ENCODE data around the gene NTHL1. TPM values are rescaled to one million over a fixed set of nuclear protein-coding genes. Genes with fewer than 3 reads are reported as not detected.

Gene NTHL1
- total and polyA plus RNA-seq, 9 of the 15 experiments (the other 6 are each of a cell fraction or from before 2014, with no cell fraction given) = 1.1 to 58.8 (median 17.6) TPM

DNA sequence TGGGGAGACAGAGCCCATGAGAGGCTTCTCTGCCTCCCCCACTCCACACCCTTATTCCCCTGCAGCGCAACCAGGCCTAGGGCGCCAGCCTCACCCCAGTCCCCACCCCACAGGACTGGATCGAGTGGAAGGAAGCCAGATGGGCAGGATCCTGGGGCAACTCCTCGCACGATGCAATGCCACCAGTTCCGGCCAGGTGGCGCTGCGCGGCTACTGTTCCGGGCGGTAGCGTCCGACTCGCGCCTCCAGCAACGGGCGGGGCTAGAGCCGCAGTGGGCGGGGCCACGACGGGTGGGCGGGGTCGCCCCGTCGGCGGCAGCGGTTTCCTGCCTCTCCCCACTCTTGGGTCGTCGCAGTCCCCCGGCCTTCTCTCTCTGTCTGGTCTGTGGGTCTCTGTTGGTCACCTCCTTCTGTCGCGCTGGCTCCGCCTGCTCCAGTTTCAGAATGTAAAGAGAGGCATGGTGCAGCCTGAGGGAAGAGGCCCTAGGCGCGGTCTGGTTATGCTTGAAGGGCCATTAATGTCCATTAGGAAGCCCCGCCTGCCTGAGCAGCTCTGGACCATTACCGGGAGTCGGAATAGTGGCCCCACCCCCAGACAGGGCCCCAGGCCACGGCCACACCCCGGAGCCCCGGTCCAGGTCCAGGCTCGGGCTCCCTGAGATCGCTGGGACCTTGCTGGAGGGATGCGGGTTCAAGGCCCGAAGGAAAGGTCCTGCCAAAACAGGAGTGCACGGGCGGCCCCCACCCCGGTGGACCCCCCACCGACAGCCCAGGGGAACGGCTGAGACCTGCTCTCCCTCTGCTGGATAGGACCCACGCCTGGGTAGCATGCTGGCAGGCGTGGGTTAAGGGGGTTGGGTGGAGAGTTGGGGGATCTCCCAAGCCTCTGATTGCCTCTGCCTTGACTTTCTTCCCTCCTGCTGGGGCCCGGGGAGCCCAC, 24.3 kb downstream of the NTHL1 start (continued):
- TF ChIP-seq, protein P1, sequence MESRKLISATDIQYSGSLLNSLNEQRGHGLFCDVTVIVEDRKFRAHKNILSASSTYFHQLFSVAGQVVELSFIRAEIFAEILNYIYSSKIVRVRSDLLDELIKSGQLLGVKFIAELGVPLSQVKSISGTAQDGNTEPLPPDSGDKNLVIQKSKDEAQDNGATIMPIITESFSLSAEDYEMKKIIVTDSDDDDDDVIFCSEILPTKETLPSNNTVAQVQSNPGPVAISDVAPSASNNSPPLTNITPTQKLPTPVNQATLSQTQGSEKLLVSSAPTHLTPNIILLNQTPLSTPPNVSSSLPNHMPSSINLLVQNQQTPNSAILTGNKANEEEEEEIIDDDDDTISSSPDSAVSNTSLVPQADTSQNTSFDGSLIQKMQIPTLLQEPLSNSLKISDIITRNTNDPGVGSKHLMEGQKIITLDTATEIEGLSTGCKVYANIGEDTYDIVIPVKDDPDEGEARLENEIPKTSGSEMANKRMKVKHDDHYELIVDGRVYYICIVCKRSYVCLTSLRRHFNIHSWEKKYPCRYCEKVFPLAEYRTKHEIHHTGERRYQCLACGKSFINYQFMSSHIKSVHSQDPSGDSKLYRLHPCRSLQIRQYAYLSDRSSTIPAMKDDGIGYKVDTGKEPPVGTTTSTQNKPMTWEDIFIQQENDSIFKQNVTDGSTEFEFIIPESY (CRISPR knock-in tag; IDR thresholded peaks at IDR 0.05) = peak; percentile 63
- TF ChIP-seq SAFB2 (IDR thresholded peaks at IDR 0.05; ENCODE audit: borderline replicate concordance, low read depth, low read length, severe bottlenecking) (no peak), BACH1 (tag; IDR thresholded peaks at IDR 0.05) (no peak), ZEB2 (IDR thresholded peaks at IDR 0.05) (no peak), NEUROD1 (IDR thresholded peaks at IDR 0.05; ENCODE audit: borderline replicate concordance, low read depth, low read length, partially characterized antibody) (peak; percentile 53), SRF (CRISPR knock-in tag; IDR thresholded peaks at IDR 0.05) (peak in 1 of 2 experiments; percentile 65; a peak in 1 of 4 replicates), THRA (IDR thresholded peaks at IDR 0.05) (no peak), SP1 (CRISPR knock-in tag; IDR thresholded peaks at IDR 0.05) (peak; percentile 99), HDGF (IDR thresholded peaks at IDR 0.05) (peak; percentile 57; the same call in 1 of the 2 replicates), POLR3A (IDR thresholded peaks at IDR 0.05; ENCODE audit: borderline replicate concordance, extremely low read depth, insufficient read depth, insufficient read length) (no peak), TEAD1 (CRISPR knock-in tag; IDR thresholded peaks at IDR 0.05) (peak in 1 of 2 experiments; percentile 81; a peak in 1 of 4 replicates), ZNF347 (CRISPR knock-in tag; IDR thresholded peaks at IDR 0.05; ENCODE audit: low read depth) (no peak), SUPT5H (IDR thresholded peaks at IDR 0.05) (0 out of 2 replicates have a peak, but pooled peaks have one; percentile 43), LCOR (CRISPR knock-in tag; IDR thresholded peaks at IDR 0.05) (peak; percentile 61; the same call in 1 of the 2 replicates)
- TF ChIP-seq, protein P2, sequence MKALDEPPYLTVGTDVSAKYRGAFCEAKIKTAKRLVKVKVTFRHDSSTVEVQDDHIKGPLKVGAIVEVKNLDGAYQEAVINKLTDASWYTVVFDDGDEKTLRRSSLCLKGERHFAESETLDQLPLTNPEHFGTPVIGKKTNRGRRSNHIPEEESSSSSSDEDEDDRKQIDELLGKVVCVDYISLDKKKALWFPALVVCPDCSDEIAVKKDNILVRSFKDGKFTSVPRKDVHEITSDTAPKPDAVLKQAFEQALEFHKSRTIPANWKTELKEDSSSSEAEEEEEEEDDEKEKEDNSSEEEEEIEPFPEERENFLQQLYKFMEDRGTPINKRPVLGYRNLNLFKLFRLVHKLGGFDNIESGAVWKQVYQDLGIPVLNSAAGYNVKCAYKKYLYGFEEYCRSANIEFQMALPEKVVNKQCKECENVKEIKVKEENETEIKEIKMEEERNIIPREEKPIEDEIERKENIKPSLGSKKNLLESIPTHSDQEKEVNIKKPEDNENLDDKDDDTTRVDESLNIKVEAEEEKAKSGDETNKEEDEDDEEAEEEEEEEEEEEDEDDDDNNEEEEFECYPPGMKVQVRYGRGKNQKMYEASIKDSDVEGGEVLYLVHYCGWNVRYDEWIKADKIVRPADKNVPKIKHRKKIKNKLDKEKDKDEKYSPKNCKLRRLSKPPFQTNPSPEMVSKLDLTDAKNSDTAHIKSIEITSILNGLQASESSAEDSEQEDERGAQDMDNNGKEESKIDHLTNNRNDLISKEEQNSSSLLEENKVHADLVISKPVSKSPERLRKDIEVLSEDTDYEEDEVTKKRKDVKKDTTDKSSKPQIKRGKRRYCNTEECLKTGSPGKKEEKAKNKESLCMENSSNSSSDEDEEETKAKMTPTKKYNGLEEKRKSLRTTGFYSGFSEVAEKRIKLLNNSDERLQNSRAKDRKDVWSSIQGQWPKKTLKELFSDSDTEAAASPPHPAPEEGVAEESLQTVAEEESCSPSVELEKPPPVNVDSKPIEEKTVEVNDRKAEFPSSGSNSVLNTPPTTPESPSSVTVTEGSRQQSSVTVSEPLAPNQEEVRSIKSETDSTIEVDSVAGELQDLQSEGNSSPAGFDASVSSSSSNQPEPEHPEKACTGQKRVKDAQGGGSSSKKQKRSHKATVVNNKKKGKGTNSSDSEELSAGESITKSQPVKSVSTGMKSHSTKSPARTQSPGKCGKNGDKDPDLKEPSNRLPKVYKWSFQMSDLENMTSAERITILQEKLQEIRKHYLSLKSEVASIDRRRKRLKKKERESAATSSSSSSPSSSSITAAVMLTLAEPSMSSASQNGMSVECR (CRISPR knock-in tag; IDR thresholded peaks at IDR 0.05) = peak; percentile 86; the same call in 1 of the 2 replicates
- TF ChIP-seq, protein P3, sequence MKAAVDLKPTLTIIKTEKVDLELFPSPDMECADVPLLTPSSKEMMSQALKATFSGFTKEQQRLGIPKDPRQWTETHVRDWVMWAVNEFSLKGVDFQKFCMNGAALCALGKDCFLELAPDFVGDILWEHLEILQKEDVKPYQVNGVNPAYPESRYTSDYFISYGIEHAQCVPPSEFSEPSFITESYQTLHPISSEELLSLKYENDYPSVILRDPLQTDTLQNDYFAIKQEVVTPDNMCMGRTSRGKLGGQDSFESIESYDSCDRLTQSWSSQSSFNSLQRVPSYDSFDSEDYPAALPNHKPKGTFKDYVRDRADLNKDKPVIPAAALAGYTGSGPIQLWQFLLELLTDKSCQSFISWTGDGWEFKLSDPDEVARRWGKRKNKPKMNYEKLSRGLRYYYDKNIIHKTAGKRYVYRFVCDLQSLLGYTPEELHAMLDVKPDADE (conservative IDR thresholded peaks at IDR 0.05; ENCODE audit: control insufficient read depth, low read depth, low read length) = peak; percentile 34; the same call in 1 of the 2 replicates

Measured in K562 (cell line).